GM19035 (cell line): ENCODE data around the gene ECHDC1.

Experiments
- ATAC-seq: cut with Tn5 transposase; IDR thresholded peaks from one replicate; pipeline ENCODE4 v1.9.1; 2021; ENCODE audit not compliant: unreplicated experiment

ECHDC1 gene

GRCh38 chr6:127290391-127291265, 52.8 kb downstream of the ECHDC1 start:
- peak; percentile 4 for ATAC-seq

- no peak for ATAC-seq
Observed at GRCh38 chr6:127289934-127290333, 53.5 kb downstream of the ECHDC1 start.

- no peak for ATAC-seq
Observed at GRCh38 chr6:127288705-127289104, 54.7 kb downstream of the ECHDC1 start.

- no peak for ATAC-seq
Observed at GRCh38 chr6:127282184-127282583, 61.2 kb downstream of the ECHDC1 start.

GRCh38 chr6:127279815-127280214, 63.6 kb downstream of the ECHDC1 start:
- no peak for ATAC-seq

- ATAC-seq = no peak
Observed at GRCh38 chr6:127277878-127278843, 65.2 kb downstream of the ECHDC1 start.

- ATAC-seq = no peak
Observed at GRCh38 chr6:127276331-127276730, 67.1 kb downstream of the ECHDC1 start.

- ATAC-seq = no peak
Observed at GRCh38 chr6:127273499-127273898, 69.9 kb downstream of the ECHDC1 start.

- ATAC-seq = no peak
Observed at GRCh38 chr6:127272576-127272975, 70.8 kb downstream of the ECHDC1 start.

- peak; percentile 5 for ATAC-seq
Observed at GRCh38 chr6:127267646-127268625, 75.5 kb downstream of the ECHDC1 start.

GRCh38 chr6:127266892-127267645, 76.3 kb downstream of the ECHDC1 start:
- peak; percentile 78 for ATAC-seq

- peak; percentile 87 for ATAC-seq
Observed at GRCh38 chr6:127266178-127266891, 77.1 kb downstream of the ECHDC1 start, which contains the start of gene RNF146. RNF146 (plus strand) TSS chr6:127266864; CDS start chr6:127280339, 13,475 bp downstream.

GRCh38 chr6:127263481-127263880, 79.9 kb downstream of the ECHDC1 start:
- no peak for ATAC-seq

GRCh38 chr6:127262896-127263295, 80.5 kb downstream of the ECHDC1 start:
- no peak for ATAC-seq

- no peak for ATAC-seq
Observed at GRCh38 chr6:127255286-127255685, 88.1 kb downstream of the ECHDC1 start.

GRCh38 chr6:127249621-127250020, 93.8 kb downstream of the ECHDC1 start:
- ATAC-seq = no peak

- ATAC-seq = no peak
Observed at GRCh38 chr6:127247114-127248096, 96.0 kb downstream of the ECHDC1 start.

GRCh38 chr6:127243501-127243900, 99.9 kb downstream of the ECHDC1 start:
- no peak for ATAC-seq
